ENCODE results near the gene RPS25.
"Not testable (repeated sequence)": the region's sequence is repeated elsewhere in the genome, so short reads cannot be mapped to it uniquely, and the experiment has no call there.

RPS25 gene

DNA sequence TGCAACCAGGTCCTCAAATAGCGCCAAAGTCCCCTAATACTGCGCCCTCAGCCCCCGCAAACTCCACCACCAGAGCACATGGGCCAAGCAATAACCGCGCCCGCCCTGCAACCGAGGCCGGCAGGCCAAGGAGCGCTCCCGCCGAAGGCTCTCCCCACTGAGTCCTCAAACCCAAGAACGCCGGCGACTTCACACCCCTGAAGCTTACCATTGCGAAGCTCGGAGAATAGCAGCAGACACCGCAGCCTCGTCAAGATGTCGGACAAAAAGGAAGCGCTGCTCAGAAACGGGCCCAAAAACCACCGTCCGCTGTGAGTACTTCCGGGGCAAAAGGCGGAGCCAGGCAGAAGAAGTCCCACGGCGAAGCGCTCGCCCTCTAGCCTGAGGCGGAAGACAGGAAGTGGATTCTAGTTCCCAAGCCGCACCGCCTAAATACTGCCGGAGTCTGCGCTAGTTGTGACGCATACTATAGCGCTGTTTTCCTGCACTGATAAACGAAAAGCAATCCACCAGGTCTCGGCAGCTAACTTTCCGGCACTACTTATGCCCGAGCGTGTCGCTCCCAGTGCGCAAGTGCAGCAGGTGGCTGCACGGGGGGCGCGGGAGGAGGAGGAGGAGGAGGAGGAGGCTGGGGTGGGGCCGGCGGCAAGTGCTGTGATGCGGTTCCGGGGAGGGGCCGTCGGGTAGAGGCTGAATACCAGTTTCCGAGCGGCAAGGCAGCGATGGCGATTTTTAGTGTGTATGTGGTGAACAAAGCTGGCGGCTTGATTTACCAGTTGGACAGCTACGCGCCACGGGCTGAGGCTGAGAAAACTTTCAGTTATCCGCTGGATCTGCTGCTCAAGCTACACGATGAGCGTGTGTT lies at the start of gene RPS25, which contains the start of gene TRAPPC4:
Gene RPS25 (minus strand): TSS at position 270 of the 865 bp plus-strand sequence. CDS start 59 bp downstream, at position 211.
Gene TRAPPC4 (plus strand): TSS at position 693 of the 865 bp plus-strand sequence. CDS start 30 bp downstream, at position 723.
- peak; percentile 75 for DNase-seq

DNA sequence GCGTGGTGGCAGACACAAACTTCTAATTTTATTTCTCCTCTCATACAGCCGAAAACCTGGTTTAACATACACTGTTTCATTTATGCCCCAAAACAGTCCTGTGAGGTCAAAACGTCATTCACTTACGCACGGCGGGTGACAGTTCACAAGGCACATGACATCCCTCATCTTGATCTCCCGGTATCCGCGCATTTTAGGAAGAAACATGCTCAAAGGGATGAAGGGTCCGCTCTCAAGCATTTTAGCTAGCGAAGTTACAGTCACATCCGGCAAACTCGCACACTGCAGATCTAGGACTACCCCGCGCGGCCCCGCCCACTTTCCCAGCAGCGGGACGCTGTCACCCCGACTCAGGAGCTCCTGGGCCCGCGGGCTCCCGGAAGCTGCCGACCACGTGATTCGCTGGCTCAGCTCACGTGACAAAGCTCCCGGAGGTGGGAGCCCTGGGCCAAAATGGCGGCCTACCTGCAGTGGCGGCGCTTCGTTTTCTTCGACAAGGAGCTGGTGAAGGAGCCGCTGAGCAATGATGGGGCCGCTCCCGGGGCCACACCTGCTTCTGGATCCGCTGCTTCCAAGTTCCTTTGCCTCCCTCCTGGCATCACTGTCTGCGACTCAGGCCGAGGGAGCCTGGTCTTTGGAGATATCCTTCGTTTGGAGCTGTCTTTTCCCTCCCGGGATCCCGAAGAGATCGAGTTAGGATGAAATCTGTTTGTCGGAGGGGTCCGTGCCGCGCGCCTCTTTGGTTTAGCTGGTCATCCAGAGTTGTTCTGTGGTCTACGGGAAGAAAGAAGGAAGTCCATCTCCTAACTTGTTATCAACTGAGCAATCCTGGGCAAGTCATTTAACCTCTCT lies 49.5 kb upstream of the RPS25 start, which contains the start of gene VPS11:
Gene VPS11 (plus strand): TSS at position 448 of the 852 bp plus-strand sequence. CDS start 6 bp downstream, at position 454.
- peak; percentile 78 for DNase-seq

DNA sequence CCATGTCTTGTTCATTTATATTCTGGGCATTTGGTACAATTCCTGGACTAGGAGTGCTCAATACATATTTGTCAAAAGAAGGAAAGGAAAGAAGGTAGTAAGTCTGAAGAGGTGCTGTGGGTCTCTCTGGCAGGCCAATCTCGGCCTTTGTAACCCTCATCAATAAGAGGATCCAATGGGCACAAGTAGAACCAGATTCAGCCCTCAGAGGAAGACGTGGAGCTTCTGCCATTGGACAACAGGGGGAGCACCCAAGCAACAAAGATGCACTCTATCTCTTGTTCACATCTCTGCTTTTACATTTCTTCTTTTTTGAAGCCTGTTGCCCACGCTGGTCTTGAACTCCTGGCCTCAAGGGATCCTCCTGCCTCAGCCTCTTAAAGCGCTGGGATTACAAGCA lies 47.2 kb upstream of the RPS25 start:
- no peak for DNase-seq

DNA sequence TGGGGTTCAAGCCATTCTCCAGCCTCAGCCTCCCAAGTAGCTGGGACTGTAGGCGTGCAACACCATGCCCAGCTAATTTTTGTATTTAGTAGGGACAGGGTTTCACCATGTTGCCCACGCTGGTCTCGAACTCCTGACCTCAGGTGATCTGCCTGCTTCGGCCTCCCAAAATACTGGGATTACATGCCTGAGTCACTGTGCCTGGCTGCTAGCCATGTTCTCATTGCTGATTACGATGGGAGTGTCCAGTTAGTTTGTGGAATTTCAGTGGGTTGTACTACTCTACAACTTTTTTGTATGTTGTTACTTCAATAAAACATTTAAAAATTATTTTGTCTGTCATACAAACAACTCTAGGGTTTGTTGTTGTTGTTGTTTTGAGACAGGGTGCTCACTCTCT lies 44.6 kb upstream of the RPS25 start:
- DNase-seq = no peak

GRCh38 chr11:119061256-119061655 lies 43.1 kb upstream of the RPS25 start:
- DNase-seq = no peak

DNA sequence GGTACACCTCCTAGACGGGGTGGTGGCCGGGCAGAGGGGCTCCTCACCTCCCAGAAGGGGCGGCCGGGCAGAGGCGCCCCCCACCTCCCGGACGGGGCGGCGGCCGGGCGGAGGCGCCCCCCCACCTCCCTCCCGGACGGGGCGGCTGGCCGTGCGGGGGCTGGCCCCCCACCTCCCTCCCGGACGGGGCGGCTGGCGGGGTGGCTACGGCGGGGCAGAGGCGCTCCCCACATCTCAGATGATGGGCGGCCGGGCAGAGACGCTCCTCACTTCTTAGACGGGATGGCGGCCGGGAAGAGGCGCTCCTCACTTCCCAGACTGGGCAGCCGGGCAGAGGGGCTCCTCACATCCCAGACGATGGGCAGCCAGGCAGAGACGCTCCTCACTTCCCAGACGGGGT lies 41.0 kb upstream of the RPS25 start:
- not testable (repeated sequence) for DNase-seq

GRCh38 chr11:119057000-119057769 lies 39.0 kb upstream of the RPS25 start, which contains the start of gene HYOU1:
HYOU1 (minus strand) TSS chr11:119057205; CDS start chr11:119056160, 1,045 bp downstream.
- DNase-seq = peak; percentile 86

GRCh38 chr11:119056421-119056999 lies 38.4 kb upstream of the RPS25 start:
- no peak for DNase-seq

- no peak for DNase-seq
Measured at GRCh38 chr11:119055901-119056300, 37.8 kb upstream of the RPS25 start.

GRCh38 chr11:119054418-119054817 lies 36.3 kb upstream of the RPS25 start:
- DNase-seq = no peak

DNA sequence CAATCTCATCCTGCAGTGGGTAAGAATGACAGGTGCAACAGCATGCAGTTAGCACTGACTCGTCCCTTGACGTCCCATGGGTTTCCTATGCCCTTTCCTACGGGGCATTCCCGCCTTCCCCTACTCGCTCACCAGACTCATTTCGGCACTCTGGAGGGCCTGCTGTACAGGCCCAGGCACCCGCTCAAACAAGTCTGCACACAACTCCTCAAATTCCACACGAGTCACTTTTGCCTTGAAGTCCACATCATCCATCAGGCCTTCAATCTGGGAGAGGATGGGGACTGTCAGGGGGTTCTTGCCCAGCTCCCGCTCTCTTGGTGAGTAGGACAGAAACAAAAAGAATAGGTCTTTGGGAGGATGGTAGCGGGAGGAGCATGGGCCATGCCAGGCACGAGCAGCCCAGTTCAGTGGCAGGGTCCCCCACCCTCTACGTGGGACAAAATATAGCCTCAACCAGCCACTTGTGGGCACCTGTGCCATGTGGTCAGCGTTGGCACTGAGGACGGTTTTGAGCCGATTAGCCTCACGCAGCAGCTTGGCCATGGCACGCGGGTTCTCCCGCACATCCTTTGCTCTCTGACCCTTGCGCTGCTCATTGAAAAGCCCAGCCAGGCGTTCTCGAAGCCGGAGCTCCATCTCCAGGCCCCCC lies 34.1 kb upstream of the RPS25 start:
- no peak for DNase-seq

- DNase-seq = no peak
Measured at GRCh38 chr11:119051440-119052162, 33.5 kb upstream of the RPS25 start.

DNA sequence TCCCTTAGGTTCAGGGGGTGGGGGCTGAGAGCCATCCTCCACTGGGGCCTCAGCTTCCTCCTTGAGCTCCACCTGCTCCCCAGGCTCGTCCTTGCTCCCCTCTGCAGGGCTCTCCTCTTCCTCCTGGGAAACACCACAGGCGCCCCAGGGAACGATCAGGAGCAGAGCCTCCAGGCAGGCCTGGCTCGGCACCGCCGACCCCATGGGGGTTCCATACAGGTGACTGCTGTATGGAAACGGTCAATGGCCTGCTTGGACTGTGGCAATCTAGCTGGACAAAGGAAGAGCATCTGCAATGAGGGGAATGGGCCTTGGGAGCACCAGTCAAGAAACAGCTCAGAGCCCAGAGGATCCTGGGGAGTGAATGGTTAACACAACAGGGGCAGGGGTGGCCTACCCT lies 30.9 kb upstream of the RPS25 start:
- DNase-seq = no peak

DNA sequence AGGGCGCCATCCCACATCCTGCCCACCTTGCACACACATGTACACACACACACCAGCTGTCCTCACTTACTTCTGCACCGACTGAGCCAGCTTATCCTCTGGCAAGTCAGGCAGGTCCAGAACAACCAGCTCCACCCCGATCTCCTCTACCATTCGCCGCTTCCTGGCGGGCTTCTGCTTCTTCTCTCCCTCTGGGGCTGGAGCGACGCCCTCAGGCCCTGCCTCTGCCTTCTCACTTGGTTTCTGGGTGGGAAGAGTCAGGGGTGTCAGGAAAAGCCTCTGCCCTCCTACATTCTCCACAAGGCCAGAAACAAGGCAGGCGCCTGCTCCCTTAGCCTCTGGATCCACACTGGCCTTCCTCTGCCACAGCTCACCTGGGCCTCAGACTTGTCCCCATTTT lies 30.5 kb upstream of the RPS25 start:
- no peak for DNase-seq

DNA sequence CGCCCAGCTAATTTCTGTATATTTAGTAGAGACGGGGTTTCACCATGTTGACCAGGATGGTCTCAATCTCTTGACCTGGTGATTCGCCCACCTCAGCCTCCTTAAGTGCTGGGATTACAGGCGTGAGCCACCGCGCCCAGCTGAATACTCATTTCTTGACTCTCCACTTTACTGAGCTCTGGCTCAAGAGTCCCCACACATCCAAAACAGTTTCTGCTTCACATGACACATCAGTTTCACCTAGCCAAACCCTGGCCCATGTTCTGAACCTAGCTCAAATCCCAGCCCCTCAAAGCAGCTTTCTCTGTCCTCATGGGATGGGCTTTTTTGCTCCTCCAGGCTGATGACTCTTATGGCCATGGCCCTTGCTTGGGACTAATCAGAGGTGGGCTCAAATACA lies 29.1 kb upstream of the RPS25 start:
- no peak for DNase-seq

GRCh38 chr11:119046489-119046888 lies 28.3 kb upstream of the RPS25 start:
- DNase-seq = no peak

DNA sequence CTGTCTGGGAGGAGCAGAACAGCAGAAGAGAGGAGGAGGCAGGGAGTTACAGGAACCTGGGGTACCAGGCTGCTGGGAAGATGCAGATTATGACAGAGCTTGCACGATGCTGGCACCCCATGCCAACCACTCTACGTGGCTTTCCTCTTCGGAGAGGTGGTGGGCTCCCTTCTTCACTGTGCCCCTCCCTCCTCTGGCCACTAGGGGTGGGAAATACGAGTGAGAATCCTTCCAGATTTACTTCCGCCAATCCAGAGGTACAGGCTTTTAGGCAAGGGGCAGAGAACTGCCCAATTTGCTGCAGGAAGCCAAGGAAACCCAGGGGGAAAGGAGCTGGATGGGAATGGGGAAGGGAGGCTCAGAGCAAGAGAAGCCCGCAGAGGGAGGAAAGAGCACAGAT lies 26.6 kb upstream of the RPS25 start:
- no peak for DNase-seq

GRCh38 chr11:119042927-119043326 lies 24.8 kb upstream of the RPS25 start:
- no peak for DNase-seq

DNA sequence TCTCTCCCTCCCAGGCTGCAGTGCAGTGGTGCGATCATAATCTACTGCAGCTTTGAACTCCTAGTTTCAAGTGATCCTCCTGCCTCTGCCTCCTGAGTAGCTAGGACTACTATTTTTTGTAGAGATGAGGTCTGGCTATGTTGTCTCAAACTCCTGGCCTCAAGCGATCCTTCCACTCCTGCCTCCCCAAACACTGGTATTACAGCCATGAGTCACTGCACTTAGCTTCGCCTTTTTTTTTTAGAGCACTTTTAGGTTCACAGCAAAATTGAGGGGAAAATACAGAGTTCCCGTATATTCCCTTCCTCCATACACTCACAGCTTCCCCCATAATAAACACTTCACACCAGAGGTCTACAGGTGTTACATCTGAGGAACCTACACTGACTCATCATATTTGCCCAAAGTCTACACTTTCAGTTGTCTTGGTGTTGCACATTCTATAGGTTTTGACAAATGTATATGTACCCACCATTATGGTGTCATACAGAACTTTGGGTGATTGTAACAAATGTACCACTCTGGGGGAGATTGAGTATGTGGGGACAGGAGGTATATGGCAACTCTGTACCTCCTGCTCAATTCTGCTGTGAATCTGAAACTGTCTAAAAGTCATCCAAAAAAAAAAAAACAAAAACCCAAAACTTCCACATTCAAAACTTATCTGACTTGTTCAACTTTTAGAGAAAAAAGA lies 23.8 kb upstream of the RPS25 start:
- DNase-seq = no peak

GRCh38 chr11:119039471-119039870 lies 21.3 kb upstream of the RPS25 start:
- not testable (repeated sequence) for DNase-seq

Measured in NCI-H2171 (cell line).